LNCaP clone FGC (cell line): ENCODE data around the gene ZNF28.
A peak's percentile ranks its signal among the peaks of the same experiment; 100 is the strongest.
"Not testable (repeated sequence)": the region's sequence is repeated elsewhere in the genome, so short reads cannot be mapped to it uniquely, and the experiment has no call there.

Source experiments
- DNase-seq: peaks from one replicate; pipeline ENCODE4 v3.0.0-alpha.2; 2011; ENCODE audit warnings: low read depth
- H3K4me3 ChIP-seq: 2 replicates; pipeline ENCODE4 v1.5.1; 2011; ENCODE audit warnings: mild to moderate bottlenecking, low read depth, low read length, control low read depth
- TF ChIP-seq, protein P1 (sequence below): IDR thresholded peaks from 2 replicates; pipeline ENCODE4 v1.5.1; 2012; ENCODE audit warnings: mild to moderate bottlenecking; ENCODE audit not compliant: control insufficient read depth, insufficient read depth; ENCODE audit errors: extremely low read depth

The ZNF28 gene

GRCh38 chr19:52809801-52810200 is 11.6 kb downstream of the ZNF28 start:
- TF ChIP-seq, protein P1, sequence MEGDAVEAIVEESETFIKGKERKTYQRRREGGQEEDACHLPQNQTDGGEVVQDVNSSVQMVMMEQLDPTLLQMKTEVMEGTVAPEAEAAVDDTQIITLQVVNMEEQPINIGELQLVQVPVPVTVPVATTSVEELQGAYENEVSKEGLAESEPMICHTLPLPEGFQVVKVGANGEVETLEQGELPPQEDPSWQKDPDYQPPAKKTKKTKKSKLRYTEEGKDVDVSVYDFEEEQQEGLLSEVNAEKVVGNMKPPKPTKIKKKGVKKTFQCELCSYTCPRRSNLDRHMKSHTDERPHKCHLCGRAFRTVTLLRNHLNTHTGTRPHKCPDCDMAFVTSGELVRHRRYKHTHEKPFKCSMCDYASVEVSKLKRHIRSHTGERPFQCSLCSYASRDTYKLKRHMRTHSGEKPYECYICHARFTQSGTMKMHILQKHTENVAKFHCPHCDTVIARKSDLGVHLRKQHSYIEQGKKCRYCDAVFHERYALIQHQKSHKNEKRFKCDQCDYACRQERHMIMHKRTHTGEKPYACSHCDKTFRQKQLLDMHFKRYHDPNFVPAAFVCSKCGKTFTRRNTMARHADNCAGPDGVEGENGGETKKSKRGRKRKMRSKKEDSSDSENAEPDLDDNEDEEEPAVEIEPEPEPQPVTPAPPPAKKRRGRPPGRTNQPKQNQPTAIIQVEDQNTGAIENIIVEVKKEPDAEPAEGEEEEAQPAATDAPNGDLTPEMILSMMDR: no peak
- DNase-seq: no peak
- H3K4me3 ChIP-seq: no peak overlapping the region

- DNase-seq, H3K4me3 ChIP-seq: not testable (repeated sequence)
Observed at GRCh38 chr19:52799950-52800640, 21.3 kb downstream of the ZNF28 start.

DNA sequence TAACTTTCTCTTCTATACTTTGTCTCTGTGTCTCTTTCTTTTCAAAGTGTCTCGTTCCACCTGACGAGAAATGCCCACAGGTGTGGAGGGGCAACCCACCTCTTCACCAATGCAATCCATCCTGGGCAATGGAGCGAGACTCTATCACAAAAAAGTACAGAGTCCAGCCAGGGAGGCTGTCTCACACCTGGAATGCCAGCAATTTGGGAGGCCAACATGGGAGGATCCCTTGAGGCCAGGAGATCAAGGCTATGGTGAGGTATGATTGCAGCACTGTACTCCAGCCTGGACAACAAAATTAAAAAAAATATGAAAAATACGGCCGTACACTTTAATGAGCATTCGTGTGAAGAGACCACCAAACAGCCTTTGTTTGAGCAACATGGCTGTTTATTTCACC is 32.0 kb downstream of the ZNF28 start:
- TF ChIP-seq, protein P1: no peak
- DNase-seq: no peak
- no peak overlapping the region for H3K4me3 ChIP-seq

DNA sequence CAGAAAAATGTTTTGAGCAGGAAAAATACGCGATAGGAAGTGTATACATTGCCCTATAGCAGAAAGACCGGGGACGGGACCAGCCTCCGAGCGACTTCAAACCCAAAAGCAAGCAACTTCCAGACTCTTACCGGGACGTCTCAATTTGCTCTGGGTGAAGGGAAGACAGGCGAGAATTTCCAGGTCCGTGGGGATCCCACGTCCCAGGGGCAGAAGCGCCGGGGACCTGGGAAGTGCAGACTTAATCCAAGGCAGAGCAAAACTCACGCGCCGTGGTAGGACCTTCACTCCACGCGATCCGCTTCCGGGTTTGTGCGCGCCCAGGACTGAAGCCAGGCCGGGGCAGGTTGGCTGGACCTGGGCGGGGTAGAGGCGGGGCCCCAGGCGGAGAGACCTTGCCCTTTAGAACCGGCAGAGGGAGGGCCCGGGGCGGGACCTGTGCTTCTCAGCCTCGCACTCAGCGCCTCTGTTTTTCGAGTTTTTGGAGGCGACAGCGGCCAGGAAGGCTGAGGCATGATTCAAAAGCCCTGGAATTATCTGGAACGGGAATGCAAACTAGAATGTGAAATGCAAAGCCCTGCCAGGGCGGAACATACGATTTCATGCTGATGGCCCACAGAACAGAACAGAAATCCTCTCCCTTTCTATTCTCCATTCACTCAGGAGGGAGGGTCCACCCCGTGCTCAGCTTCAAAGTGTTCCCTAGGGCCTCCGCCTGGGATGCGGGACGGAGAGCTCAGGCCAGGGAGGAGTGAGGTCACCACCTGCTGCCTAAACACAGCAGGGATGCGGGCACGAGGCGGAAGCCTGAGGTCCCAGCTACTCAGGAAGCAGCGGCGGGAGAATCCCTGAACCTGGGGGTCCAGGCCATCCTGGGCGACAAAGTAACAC is 34.7 kb downstream of the ZNF28 start, which contains the start of gene ZNF600:
ZNF600 (minus strand) TSS at position 328 of the 891 bp plus-strand sequence. CDS start 7,903 bp downstream, outside the sequence.
- H3K4me3 ChIP-seq: peak within 1 kb of the TSS; percentile 90
- peak; percentile 39 for DNase-seq

- no peak for DNase-seq
- TF ChIP-seq, protein P1: no peak
- peak overlapping the region; percentile 90 for H3K4me3 ChIP-seq
Observed at GRCh38 chr19:52786078-52786463, 35.4 kb downstream of the ZNF28 start.

DNA sequence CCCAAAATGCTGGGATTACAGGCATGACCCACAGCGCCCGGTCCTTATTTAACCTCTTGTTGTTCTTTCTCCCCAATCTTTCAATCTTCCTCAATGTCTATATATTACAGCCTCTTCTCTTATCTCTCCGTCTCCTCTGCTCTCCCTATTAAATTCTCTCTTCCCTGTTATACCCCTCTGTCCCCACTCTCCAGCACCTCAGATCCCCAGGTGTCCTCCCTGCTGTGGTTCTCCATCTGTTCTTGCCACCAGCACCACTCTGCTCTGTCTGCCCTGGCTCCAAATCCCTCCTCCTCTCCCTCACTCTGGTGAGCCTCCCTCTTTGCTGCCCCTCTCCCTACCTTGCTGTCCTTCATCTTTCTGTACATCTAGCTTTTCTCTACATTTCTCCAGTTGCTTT is 35.9 kb downstream of the ZNF28 start:
- TF ChIP-seq, protein P1: no peak
- no peak for DNase-seq
- peak overlapping the region; percentile 90 for H3K4me3 ChIP-seq

GRCh38 chr19:52782864-52783263 is 38.6 kb downstream of the ZNF28 start:
- DNase-seq, H3K4me3 ChIP-seq: not testable (repeated sequence)

GRCh38 chr19:52778811-52779210 is 42.6 kb downstream of the ZNF28 start:
- TF ChIP-seq, protein P1: no peak
- DNase-seq: no peak

DNA sequence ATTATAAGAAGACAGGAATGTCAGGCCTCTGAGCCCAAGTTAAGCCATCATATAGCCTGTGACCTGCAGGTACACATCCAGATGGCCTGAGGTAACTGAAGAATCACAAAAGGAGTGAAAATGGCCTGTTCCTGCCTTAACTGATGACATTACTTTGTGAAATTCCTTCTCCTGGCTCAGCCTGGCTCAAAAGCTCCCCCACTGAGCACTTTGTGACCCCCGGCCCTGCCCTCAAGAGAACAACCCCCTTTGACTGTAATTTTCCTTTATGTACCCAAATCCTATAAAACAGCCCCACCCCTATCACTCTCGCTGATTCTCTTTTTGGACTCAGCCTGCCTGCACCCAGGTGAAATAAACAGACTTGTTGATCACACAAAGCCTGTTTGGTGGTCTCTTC is 65.0 kb downstream of the ZNF28 start:
- H3K4me3 ChIP-seq, DNase-seq: not testable (repeated sequence)

More at GRCh38 chr19:52778811-52779210, 42.6 kb downstream of the ZNF28 start:
- H3K4me3 ChIP-seq: no peak overlapping the region
